Fibroblast of skin of right quadriceps (primary cell): ENCODE results near the gene ALOX12B.

Experiments used
- DNase-seq: peaks from one replicate; pipeline ENCODE4 v3.0.0-alpha.2; 2013

The ALOX12B gene

GRCh38 chr17:8087075-8087951, at the start of gene ALOX12B:
ALOX12B (minus strand) TSS chr17:8087716; CDS start chr17:8087442, 274 bp downstream.
- DNase-seq: no peak

GRCh38 chr17:8133941-8134340, 46.4 kb upstream of the ALOX12B start:
- no peak for DNase-seq

GRCh38 chr17:8133399-8133798, 45.9 kb upstream of the ALOX12B start:
- DNase-seq: no peak

- DNase-seq: no peak
Measured at GRCh38 chr17:8131844-8132441, 44.4 kb upstream of the ALOX12B start.

GRCh38 chr17:8128125-8128784, 40.7 kb upstream of the ALOX12B start:
- no peak for DNase-seq

GRCh38 chr17:8126491-8127066, 39.1 kb upstream of the ALOX12B start:
- DNase-seq: no peak

GRCh38 chr17:8125947-8126490, 38.5 kb upstream of the ALOX12B start:
- DNase-seq: no peak

- DNase-seq: peak; percentile 74
Measured at GRCh38 chr17:8125154-8125946, 37.8 kb upstream of the ALOX12B start.

- no peak for DNase-seq
Measured at GRCh38 chr17:8124350-8125153, 37.0 kb upstream of the ALOX12B start.

- no peak for DNase-seq
Measured at GRCh38 chr17:8123695-8124349, 36.3 kb upstream of the ALOX12B start, which contains the start of gene HES7. HES7 (minus strand) TSS chr17:8124106; CDS start chr17:8124084, 22 bp downstream.

- DNase-seq: no peak
Measured at GRCh38 chr17:8122924-8123694, 35.6 kb upstream of the ALOX12B start.

- no peak for DNase-seq
Measured at GRCh38 chr17:8122422-8122923, 35.0 kb upstream of the ALOX12B start.

- DNase-seq: peak; percentile 66
Measured at GRCh38 chr17:8121681-8122421, 34.3 kb upstream of the ALOX12B start.

- no peak for DNase-seq
Measured at GRCh38 chr17:8121407-8121680, 33.8 kb upstream of the ALOX12B start.

GRCh38 chr17:8120520-8121406, 33.2 kb upstream of the ALOX12B start:
- peak; percentile 79 for DNase-seq

- peak; percentile 94 for DNase-seq
Measured at GRCh38 chr17:8119581-8120519, 32.3 kb upstream of the ALOX12B start.
